ENCODE data around the gene APBB3.

APBB3 gene

GRCh38 chr5:140564196-140565023 is at the start of gene APBB3, which contains the start of gene SLC35A4:
TSS of gene APBB3 (minus strand) at chr5:140564598. CDS start at chr5:140564245, 353 bp downstream.
TSS of gene SLC35A4 (plus strand) at chr5:140564828. CDS start at chr5:140567170, 2,342 bp downstream.
- DNase-seq (ENCODE audit: low read depth): peak; percentile 99
- TF ChIP-seq CTCF (IDR thresholded peaks at IDR 0.05; ENCODE audit: insufficient read depth, low read depth, low read length, missing control alignments): no peak
- peak within 1 kb of the TSS; percentile 93 for H3K4me3 ChIP-seq (ENCODE audit: low read depth, low read length)

- no peak for DNase-seq (ENCODE audit: low read depth)
- no peak overlapping the region for H3K4me3 ChIP-seq (ENCODE audit: low read depth, low read length)
- TF ChIP-seq CTCF (IDR thresholded peaks at IDR 0.05; ENCODE audit: insufficient read depth, low read depth, low read length, missing control alignments): no peak
Observed at GRCh38 chr5:140611020-140611521, 46.7 kb upstream of the APBB3 start.

- no peak for DNase-seq (ENCODE audit: low read depth)
- no peak overlapping the region for H3K4me3 ChIP-seq (ENCODE audit: low read depth, low read length)
- no peak for TF ChIP-seq CTCF (IDR thresholded peaks at IDR 0.05; ENCODE audit: insufficient read depth, low read depth, low read length, missing control alignments)
Observed at GRCh38 chr5:140609126-140609525, 44.7 kb upstream of the APBB3 start.

- TF ChIP-seq CTCF (IDR thresholded peaks at IDR 0.05; ENCODE audit: insufficient read depth, low read depth, low read length, missing control alignments): no peak
- no peak overlapping the region for H3K4me3 ChIP-seq (ENCODE audit: low read depth, low read length)
- DNase-seq (ENCODE audit: low read depth): no peak
Observed at GRCh38 chr5:140608722-140609121, 44.3 kb upstream of the APBB3 start.

- DNase-seq (ENCODE audit: low read depth): no peak
- no peak for TF ChIP-seq CTCF (IDR thresholded peaks at IDR 0.05; ENCODE audit: insufficient read depth, low read depth, low read length, missing control alignments)
- H3K4me3 ChIP-seq (ENCODE audit: low read depth, low read length): no peak overlapping the region
Observed at GRCh38 chr5:140607031-140607430, 42.6 kb upstream of the APBB3 start.

GRCh38 chr5:140605879-140606278 is 41.5 kb upstream of the APBB3 start:
- no peak for TF ChIP-seq CTCF (IDR thresholded peaks at IDR 0.05; ENCODE audit: insufficient read depth, low read depth, low read length, missing control alignments)
- no peak overlapping the region for H3K4me3 ChIP-seq (ENCODE audit: low read depth, low read length)
- no peak for DNase-seq (ENCODE audit: low read depth)

Measured in GM12865 (cell line).